DMS79 (cell line): ENCODE measurements around the gene CSF1R.

ENCODE experiments used
- DNase-seq: peaks from one replicate; lab custom pipeline; 2025; lab: John Stamatoyannopoulos, UW

CSF1R gene

GRCh38 chr5:150085950-150086715, at the start of gene CSF1R:
TSS of gene CSF1R (minus strand) at chr5:150086554. CDS start at chr5:150086427, 127 bp downstream.
- DNase-seq: no peak

- DNase-seq: no peak
Measured at GRCh38 chr5:150135557-150136304, 49.4 kb upstream of the CSF1R start.

GRCh38 chr5:150134198-150134588, 47.8 kb upstream of the CSF1R start:
- no peak for DNase-seq

- no peak for DNase-seq
Measured at GRCh38 chr5:150133581-150134197, 47.3 kb upstream of the CSF1R start.

GRCh38 chr5:150132740-150133139, 46.4 kb upstream of the CSF1R start:
- no peak for DNase-seq

- DNase-seq: no peak
Measured at GRCh38 chr5:150131978-150132694, 45.8 kb upstream of the CSF1R start.

- DNase-seq: no peak
Measured at GRCh38 chr5:150131461-150131860, 45.1 kb upstream of the CSF1R start.

- DNase-seq: no peak
Measured at GRCh38 chr5:150130493-150130922, 44.2 kb upstream of the CSF1R start.

- DNase-seq: no peak
Measured at GRCh38 chr5:150129813-150130492, 43.6 kb upstream of the CSF1R start.

GRCh38 chr5:150129454-150129812, 43.1 kb upstream of the CSF1R start:
- no peak for DNase-seq

GRCh38 chr5:150126921-150127265, 40.5 kb upstream of the CSF1R start:
- DNase-seq: no peak

- no peak for DNase-seq
Measured at GRCh38 chr5:150126199-150126920, 40.0 kb upstream of the CSF1R start.

GRCh38 chr5:150125334-150125733, 39.0 kb upstream of the CSF1R start:
- DNase-seq: no peak

- no peak for DNase-seq
Measured at GRCh38 chr5:150124596-150124995, 38.2 kb upstream of the CSF1R start.

- DNase-seq: no peak
Measured at GRCh38 chr5:150124111-150124557, 37.8 kb upstream of the CSF1R start.

GRCh38 chr5:150123542-150123941, 37.2 kb upstream of the CSF1R start:
- no peak for DNase-seq

- DNase-seq: no peak
Measured at GRCh38 chr5:150122536-150123481, 36.5 kb upstream of the CSF1R start.

- no peak for DNase-seq
Measured at GRCh38 chr5:150122158-150122510, 35.8 kb upstream of the CSF1R start.

- DNase-seq: no peak
Measured at GRCh38 chr5:150121448-150122157, 35.2 kb upstream of the CSF1R start.
